ENCODE results near the gene GNS.

Gene GNS

DNA sequence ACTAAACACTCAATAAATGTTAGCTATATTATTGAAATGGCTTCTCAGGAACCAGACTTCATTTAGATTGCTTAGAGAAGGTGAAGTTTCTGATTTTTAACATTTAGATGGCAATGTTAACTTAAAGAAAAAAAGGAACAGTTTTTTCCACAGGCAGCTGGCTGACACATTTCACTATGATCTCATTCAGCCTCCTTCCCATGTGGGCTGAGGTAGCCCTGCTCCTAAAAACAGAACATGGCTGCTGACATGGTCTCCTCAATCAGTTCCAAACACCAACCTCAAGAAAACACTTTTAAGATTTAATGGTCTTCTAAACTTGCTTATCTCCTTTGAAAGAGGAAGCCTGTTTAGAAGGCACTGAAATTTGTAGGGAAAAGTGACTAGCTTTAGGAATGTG, 23.8 kb downstream of the GNS start:
- no peak for DNase-seq

DNA sequence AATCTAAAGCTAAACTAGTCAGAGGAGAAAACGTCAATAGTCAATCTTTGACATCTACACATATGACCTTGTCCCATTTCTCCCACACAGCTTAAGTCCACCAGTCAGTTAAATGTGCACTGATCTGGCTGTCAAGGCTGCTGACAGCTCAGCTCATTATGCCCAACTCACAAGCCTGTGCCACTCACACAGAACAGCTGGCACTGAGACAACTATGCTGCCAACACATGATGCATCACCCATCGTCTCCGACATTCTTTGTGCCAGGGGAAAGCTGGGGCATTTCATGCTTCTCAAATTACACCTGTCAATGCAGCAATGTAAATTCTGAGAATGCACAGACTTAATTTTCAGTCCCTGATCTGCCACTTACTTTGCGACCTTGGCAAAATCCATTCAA, 25.3 kb downstream of the GNS start:
- DNase-seq = no peak

DNA sequence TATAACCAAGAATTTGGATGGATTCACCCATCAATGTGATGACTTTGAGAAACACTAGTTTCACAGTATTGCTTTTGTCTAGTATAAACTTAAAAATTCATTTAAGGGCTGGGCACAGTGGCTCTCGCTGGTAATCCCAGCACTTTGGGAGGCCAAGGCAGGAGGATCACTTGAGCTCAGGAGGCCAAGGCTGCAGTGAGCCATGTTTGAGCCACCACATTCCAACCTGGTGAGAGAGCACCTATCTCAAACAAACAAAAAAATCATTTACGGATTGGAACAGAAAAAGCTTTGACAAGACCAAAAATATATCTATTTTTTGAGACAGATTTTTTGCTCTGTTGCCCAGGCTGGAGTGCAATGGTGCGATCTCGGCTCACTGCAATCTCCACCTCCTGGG, 27.5 kb downstream of the GNS start:
- DNase-seq = no peak

DNA sequence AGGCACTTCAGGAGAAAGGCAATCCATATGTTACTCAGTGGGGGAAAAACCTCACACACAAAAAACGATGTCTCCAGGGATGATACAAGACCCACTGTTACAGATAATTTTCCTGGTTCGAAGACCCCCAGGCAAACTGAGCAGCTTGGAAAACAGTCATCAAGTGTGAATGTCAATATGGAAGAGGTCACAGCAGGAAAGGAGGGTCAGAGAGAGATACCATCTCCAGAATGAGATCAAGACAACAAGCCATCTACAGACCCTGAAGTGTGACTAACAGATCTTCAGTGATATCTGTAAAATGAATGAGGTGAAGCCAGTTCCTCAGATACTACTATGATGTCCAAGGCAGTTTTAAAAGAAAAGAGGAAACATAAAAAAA, 28.6 kb downstream of the GNS start:
- DNase-seq = no peak

DNA sequence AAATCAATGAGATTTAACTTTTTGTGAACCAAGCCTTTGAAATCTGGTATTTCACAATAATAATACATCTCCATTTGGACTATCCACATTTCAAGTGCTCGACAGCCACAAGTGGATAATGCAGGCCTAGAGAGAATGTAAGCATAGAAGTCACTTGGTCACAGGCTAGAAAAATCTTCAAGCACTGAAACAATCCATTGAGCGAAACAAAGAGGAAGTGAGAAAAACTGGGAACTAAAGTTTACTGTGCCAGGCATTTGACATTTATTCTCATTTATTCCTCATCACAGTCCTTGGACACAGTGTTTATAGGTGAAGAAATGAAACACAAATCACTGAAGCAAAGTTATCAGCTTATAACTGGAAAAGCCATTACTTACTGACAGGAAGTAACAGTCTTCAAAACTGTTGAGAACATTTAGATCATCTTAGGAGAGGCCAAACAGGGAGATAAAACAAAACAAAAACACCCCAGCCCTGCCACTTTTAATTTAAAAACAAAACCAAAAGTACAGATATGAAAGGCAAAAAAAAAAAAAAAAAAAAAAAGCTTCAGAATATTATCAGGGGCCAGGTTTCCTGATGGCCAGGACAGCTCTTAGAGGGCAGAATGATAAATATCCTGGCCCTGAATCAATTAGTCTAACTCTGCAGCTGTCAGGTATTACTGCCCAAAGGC, 29.2 kb downstream of the GNS start:
- DNase-seq = no peak

DNA sequence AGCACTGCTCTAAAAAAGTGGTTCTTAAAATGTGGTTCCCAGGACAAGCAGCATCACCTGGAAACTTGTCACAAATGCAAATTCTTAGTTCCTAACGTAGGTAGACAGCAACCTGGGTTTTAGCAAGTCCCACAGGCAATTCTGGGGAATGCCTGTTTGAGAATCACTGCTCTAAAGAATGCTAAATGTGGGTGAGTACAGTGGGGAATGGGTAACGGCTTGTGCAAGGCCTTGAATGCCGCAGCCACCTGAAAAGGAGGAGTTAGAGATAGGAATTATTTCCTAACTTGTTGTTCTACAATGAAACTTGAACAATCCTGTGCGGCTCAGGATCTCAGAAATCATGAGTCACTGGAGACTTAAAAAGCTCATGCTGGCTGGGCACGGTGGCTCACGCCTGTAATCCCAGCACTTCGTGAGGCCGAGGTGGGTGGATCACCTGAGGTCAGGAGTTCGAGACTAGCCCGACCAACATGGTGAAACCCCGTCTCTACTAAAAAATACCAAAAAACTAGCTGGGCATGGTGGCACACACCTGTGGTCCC, 34.9 kb downstream of the GNS start:
- no peak for DNase-seq

DNA sequence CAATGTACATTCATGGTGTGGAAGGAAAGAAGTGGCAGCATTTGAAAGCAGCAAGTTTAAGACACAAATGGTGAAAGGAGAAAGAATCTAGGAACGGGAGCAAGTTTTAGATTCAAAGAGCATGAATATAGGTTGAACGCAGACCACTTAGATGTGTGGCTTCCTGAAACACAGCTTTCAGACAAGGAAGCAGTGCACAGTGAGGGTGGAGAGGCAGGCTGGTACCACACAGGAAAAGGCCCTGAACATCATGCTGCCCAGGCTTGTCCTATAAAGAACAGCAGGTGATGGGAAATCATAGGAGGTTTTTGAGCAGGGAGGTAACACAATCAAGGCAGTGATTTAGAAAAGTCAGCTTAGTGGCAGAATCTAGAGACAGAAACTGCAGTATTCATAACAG, 35.6 kb downstream of the GNS start:
- DNase-seq = no peak

DNA sequence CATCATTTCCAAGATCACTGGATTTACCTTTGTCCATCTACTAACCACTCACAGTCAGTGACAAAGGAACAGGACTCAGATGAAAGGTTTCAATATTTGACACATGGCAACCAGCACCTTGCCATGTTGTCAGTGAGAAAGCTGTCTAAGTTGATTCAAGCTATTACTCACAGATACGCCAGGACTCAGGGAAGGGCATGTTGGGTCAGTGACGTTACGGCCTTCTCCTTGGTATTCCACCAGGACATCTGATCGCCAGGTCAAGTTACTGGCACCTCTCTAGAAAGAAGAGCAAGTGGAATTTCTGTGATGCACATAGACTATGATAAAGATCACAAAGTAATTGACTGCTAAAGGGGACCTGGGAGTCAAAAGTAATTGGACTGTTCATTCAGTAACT, 36.4 kb downstream of the GNS start:
- DNase-seq = no peak

DNA sequence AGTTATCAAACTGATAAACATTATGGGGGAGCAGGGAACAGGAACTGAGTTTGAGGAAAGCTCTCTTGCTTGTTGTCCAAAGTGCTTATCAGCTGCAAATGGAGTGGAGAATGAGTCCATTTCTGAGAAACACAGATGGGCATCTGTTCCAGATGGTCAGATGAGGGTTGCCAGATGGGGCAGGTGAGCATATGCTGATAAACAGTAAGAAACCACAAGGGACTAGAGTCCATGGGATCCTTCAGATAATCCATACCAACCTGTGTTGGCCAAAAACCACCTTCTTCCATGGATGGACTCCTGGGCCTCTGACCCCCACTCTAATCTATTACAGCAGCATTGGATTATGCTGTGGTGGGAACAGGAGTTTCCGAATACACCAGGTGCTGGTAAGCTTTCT, 38.3 kb downstream of the GNS start:
- DNase-seq = no peak

DNA sequence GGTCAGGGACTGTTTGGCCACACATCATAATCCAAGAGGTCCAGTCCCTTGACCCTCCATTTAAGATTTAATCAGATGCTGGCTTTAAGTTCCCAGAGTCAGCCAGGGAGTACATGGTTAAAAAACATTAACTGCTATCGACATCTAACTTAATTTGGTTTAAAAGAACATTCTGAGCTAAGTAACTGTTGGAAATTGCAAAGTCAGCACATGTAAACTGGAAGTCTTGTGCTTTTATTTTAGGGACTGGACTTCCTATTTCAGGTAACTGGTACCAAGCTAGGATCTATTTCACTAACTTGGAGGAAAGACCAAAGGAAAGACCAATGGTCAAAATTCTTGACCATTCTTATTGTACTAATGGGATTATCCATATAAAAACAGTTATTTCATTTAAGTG, 40.6 kb downstream of the GNS start:
- DNase-seq = no peak

DNA sequence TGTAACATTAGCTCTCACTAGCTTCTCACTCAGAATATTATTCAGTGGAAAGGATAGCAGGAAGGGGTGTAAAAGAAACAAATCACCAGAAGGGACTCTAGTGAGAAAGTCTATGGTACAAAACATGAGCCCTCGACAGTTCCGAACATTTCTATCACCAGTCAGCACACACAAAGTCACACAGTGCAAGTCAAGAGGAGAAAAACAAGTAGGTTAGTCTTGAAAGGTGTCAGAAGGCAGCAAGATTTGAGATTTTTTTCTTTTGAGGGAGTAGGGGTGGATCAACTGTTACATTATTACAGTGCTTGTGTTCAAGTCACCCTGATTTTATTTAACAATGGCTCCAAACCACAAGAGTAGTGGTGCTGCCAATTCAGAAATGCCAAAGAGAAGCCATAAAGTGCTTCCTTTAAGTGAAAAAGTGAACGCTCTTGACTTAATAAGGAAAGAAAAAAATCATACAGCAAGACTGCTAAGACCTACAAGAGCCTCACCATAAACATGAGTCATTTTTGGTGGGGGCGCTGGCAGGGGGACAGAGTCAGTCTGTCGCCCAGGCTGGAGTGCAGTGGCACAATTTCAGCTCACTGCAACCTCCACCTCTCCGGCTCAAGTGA, 42.3 kb downstream of the GNS start:
- no peak for DNase-seq

DNA sequence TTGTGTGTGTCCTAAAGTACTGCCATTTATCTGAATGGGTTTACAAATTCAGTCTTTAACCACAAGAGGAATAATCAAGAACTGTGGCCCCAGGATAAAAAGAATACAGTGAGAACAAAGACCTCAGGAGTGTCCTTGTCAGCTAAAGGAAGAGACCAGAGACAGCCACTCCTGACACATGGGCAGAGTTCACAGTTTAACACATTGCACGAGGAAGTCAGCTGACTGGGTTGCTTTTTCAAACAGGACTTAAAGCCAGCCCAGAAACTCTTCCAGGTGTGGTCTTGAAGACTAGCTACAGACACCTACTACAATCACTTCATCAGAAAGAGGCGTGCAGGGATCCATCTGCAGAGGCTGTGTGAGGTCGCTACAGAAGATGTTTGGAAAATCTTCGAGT, 42.8 kb downstream of the GNS start:
- DNase-seq = no peak

DNA sequence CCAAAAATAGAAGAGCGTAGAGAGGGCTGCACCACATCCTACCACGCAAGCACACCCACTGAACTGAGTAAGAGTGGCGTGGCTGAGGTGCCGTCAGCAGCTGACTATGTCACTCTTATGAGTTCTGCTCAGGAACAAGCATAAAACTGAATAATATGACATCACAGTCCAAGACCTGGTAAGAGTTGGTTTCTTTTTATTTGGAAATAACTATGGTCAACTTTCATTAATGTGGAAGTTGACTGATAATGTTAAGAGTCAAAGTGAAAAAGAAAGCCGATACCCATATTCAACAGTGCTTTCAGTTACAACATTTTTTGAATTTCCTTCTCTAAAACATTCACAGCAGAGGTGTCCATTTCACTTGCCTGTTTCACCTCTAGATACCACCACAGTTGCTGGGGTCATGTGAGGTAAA, 44.6 kb downstream of the GNS start:
- no peak for DNase-seq

DNA sequence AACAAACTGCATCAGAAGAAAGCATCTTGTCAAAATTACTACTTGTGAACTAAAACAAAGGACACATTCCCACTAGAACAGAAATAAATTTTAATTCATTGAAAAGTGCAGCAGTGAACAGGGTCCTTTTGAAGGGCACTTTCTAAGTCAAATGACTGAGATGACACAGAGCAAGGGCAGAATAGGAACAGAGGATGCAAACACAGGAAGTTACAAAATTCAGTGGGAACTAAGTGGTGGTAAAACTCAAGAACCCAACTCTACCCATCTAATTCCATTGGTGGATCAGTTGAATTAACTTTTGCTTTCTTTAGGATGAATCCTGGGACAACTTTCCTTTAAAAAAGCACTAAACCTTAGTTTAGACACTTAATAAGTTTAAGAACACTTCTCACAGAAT, 45.8 kb downstream of the GNS start:
- no peak for DNase-seq

DNA sequence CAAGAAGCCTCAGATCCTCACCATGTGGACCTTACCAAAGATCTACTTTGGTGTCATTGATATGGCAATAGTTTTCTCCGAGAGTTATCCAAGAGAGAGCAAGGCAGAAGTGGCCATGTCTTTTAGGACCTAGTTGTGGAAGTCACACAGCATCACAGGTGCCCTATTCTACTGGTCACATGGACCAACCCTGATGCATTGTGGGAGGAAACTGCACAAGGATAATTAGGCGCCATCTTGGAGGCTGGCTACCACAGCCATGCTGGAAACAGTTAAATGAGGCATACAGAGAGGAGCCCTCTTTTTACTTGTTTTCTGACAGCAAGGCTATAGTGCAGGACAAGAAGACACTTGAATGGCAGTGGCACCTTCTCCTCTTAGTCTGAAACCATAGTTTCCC, 49.8 kb downstream of the GNS start:
- no peak for DNase-seq

DNA sequence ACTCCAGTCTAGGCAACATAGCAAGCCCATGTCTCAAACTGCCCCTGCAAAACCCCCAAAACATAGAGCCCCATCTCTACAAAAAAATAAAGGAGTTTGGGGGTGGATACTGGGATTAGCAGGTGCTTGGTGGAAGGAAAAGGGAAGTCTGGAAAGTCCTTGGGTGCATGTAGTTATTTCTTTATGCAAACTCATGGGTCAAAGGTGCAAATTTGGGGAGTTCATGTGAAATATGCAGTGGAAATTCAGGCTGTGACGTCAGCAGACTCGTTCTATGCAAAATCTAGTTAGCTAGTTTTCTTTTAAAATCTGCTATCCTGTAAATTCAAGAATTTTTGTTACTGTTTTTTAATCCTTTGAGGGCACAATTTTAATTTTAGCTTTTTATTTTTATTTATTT, 51.3 kb downstream of the GNS start:
- DNase-seq = no peak

DNA sequence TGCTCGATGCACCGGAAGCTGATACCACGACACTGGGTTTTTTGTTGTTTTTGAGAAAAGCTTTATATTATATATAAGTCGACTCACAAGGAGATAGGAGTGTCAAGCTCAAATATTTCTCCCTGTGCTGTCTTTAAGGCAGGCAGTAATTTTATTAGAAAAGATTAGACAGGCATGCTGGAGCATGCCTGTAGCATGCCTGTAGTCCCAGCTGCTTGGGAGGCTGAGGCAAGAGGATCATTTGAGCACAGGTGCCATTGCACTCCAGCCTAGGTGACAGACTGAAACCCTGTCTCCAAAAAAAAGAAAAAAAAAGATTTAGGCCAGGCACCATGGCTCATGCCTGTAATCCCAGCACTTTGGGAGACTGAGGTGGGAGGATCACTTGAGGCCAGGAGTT, 51.8 kb downstream of the GNS start:
- DNase-seq = no peak

DNA sequence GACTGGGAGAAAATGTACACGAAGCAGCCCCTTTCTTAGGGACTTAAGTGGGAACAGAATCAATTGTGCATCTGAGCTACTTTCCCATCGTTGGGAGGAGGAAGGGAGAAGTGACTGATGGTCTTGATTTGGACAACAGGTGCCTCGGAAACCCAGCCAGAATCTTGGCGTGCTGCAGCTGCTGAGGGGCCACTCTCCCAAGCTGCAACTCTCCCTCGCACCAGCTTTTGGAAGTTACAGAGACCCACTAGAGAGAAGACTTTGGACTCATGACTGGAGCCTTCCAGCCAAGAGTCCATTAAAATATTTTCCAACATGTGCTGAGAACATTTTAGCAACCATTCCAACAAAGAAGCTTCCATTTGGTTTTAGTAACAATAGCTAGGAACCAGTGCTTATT, 52.3 kb downstream of the GNS start:
- DNase-seq = no peak

DNA sequence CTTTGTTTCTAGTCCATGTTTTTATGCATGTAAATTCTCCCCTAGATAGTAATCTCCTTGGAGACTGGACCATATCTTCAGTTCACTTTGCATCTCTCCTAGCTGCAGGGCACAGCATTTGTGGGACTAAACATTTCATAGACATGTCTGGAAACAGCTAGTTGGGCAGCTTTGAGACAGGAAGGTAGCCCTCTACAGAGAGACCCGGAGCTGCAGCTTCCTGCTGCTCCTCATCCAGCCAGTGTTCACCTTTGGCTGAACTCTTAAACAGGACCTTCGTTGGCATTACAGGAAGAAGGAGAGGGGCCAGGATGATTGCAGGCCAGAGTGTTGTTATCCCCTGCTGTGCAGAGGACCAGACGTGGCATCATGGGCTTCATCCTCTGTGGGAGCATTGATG, 52.9 kb downstream of the GNS start:
- no peak for DNase-seq

DNA sequence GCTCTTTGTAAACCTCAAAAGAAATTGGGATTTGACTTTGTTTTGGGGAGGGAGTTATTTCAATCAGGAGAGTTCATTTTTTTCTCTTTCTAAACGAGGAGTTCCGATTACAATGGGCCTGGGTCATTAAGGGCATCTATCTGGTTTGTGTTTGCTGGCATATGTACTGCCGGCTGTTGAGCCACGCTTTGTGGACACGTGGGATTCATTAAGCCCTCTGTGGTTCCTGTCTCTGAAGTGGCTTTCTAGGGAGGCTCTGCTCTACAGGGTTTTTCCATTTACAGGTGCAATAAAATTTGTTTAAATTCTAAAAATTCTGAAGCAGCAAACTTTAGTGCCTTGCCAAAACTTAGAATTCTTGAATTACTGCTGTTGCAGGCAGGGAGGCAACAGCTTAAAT, 57.9 kb downstream of the GNS start:
- no peak for DNase-seq

DNA sequence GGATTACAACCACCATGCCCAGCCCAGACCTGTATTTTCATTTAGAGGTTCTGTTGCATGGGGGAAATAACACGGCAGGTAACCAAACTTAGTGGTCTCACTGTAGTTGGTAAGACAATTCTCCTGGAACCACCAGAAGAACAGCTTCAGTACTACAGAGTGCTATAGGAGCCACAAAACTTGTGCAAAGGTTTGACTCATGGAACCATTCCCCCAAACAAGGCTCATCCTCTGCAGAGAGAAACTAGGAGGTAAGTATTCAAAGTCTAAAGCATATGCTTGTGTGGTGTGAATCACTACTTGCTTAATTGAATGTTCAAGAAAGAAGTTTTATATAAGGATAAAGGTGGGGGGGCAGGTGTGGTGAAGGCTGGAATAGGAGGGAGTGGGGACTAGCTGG, 58.7 kb downstream of the GNS start:
- no peak for DNase-seq

DNA sequence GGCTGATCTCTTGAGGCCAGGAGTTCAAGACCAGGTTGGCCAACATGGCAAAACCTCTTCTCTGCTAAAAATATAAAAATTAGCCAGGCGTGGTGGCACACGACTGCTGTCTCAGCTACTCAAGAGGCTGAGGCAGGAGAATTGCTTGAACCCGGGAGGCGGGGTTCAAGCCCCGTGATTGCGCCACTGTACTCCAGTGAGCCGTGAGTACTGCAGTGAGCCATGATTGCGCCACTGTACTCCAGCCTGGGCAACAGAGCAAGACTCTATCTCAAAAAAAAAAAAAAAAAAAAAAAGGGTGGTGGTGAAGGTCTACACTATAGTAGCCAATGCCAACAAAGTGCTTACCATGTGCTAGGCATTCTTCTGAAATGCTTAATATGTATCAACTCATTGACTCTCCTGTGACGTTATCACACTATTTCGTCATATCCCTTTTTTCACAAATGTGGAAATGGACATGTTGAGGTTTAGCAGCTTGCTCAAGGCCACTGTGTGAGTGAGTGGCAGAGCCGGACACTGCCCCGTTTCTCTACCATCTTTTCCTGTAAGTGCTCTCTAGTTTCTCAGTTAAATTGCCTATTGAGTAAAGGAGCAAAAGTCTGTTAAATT, 59.6 kb downstream of the GNS start:
- DNase-seq = no peak

DNA sequence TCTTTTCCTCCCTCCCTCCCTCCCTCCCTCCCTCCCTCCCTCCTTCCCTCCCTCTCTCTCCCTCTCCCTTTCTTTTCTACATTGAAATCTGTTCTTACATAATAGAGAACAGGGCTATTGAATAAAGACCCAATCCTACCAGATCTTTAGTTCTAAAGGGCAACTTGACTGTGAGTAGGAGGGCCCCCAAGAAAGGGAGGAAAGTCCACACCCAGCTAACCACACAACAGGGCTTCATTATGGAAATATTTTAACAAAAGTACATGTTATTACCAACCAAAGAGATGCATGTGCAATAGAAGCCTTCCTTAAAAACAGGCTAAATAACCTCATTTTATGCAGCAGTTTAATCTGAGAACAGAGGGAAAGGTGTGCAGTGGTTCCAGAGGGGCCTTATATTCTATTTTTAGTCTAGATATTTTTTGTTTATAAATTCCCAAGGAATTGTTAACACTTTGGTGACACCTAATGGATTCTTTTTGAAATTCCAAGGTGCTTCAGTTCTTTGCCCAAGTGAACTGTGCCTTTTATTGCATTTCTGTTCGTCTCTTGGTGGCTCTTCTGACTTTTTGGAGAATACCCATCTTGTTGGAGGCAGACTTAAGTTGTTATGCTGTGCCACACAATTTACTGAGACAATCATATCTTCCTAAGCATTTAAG, 63.0 kb downstream of the GNS start:
- peak in 1 of 2 experiments; percentile 17 for DNase-seq

DNA sequence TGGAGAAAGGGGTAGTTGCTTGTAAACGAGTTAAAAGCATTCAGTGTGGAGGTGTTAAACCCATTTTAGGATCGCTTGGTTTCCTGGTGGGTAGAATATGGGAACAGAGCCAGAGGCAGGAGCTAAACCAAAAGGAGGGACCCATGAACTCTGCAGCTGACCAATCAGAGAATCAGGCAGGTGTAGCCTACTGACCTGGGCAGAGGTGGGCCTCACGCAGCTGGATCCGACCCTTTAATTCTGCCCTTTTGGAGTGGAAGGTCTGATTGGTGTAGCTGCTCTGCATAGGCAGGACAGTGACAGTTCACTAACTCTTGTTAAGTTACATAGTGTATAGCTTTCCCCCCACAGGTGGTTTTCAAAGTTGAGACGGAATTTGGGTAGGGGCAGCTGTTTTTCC, 63.7 kb downstream of the GNS start:
- DNase-seq = no peak
